Activated CD4-positive, alpha-beta T cell treated with anti-CD3 and anti-CD28 coated beads for 4 hours (primary cell): ENCODE measurements around the gene MED12L.

Experiments used
- DNase-seq, 2 donors: peaks; one replicate each; pipeline ENCODE4 v3.0.0-alpha.2; 2020

MED12L gene

DNA sequence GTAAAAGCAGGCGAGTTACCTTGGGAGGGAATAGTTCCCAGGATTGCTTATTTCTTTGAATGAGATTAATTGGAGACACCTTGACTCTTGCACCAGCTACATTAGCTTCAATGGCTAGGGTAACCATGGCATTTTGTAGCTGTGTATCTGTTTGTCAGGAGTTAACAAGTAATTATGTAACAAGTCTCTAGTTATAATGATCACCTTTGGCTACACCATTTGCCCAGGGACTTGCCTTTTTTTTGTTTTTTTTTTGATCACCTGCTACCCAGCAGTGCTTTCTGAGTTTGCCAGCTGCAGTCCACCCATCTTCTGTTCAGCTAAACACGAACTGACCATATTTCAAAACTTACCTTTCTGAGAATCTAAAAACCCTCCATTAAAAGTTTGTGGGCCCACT is 2.2 kb downstream of the MED12L start:
- no peak for DNase-seq

DNA sequence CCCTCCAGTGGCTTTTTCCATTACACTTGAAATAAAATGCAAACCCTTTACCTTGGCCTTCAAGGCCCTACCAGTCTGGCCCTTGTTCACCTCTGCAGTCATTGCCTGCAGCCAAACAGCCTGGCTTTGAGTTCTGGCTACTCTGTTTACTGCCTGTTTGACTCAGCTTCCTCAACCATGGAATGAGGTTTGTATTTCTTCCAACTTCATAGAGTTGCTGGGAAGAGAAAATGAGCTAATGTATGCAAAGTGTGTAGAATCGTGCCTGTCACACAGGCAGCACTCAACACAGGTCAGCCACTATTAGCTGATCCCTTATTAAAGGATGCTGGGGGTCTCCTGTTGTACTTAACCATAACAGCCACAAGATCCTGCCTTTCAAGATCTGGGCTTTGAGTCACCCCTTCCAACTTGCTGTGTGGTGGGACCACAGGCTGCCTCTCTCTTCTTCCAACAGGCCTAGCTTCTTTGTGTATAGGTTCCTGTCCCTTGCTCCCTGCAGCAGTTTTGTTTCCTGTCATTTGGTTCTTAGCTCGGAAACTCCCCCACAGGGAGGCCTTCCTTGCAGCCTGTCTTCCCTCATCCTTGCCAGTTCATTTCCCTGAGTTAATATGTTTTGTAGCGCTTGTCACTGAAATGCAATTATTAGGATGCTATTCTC is 6.4 kb downstream of the MED12L start:
- DNase-seq: no peak

DNA sequence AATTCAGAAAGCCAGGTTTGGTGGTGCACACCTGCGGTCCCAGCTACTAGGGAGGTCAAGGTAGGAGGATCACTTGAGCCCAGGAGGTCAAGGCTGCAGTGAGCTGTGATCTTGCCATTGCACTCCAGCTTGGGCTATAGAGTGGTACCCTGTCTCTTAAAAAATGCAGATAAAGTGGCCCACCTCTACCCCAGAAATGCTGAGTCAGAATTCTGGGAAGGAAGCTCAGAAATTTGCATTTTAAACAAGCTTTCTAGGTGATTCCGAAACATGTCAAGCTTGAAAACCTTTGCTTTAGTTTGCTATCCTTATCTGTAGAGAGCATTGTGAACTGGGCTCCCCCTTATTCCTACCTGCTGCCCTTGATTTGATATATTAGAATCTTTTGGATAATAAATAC is 7.7 kb downstream of the MED12L start:
- no peak for DNase-seq

DNA sequence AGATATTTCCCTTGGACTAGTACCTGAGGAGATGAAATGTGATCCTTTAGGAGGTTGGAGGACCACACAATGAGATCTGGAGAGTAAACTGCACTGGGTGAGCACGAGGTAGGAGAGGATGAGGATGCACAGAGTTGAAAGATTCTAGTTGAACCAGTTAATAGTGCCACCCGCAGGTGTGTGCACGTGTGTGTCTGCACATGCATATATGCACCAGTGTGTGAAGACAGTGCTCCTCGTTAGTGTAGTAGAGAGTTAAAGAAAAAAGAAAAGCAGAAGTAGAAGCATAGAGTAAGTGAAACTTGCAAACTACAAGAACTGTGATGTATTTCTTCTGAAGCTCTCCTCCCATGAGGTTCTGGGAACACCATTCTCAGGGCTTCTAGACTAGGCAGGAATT is 8.4 kb downstream of the MED12L start:
- DNase-seq: no peak

DNA sequence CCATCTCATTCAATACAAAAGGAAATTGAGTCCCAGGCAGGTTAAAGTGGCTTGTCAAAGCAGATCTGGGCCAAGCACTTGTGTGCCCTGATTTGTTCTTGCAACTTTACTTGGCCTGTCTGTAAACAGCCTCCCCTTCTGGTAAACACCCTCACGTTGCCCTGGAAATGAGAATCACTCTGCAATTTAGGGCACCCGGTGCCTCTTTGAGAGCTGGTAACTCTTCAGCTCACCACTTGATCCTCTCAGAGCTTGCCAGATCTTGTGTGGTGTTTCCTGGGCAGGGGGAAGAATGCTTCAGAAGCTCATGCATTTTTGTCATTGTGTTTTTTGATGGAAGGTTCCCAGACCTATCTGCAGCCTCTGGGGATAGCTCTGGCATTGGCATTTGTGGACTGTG is 11.3 kb downstream of the MED12L start:
- no peak for DNase-seq

DNA sequence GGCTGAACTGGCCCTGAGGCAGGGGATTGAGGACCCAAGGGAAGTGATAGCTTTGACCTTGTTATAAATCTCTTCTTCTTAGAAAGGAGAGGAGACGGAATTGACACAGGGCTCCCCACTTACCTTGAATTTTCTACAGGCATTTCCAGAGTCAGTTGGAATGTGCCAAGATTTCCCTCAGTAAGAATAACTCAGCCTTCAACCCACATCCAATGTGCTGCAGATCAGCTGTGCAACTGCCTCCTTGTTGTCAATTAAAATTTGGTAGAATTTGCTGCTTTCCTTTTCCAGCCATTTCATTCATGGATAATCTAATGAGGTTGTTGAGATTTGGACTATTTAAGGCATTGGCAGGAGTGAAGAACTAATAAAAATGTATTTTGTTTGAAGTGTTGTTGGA is 14.6 kb downstream of the MED12L start:
- DNase-seq: no peak

DNA sequence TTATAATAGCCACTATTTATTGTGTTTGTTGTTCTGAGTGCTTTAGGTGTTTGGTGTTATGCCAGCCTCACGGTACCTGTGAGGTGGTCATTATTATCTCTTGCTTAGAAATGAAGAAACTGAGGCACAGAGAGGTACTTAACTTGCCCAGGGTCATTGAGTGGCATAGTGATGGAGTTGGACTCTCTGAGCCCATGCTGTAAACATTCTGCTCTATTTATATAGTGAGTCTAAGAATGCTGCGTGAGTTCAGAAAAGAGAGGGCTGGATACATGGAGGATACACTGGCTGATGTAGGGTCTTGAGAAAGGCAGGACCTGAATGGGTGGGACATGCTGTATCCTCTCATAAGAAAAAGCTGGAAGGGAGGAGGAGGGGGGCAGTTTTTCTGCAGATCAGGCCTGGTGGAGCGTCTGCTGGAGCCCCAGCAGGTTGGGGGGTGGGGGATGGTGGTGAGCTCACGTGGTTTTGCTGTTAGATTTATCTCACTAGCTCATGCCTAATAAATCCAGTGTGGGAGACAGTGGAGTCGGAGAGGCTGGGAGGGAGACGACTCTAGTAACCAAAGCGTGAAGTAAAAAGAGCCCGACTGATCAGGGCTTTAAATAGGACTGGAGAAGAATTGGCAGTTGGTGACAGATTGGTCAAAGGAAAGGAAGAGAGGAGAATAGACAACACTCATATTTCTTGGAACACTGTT is 16.0 kb downstream of the MED12L start:
- DNase-seq: no peak

DNA sequence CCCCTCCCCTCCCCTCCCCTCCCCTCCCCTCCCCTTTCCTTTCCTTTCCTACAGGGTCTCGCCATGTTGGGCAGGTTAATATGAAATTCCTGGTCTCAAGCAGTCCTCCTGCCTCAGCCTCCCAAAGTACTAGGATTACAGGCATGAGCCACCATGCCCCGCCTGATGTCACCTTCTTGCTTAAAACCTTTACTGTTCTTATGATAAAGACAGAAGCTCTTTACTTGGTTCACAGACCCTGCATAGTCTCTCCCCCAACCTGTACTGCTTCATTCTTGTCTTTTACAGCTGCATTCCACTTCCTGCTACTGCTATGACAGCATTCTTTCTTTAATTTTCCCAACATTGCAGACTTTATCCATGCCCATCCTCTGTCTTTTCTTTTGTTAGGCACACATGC is 20.8 kb downstream of the MED12L start:
- no peak for DNase-seq

DNA sequence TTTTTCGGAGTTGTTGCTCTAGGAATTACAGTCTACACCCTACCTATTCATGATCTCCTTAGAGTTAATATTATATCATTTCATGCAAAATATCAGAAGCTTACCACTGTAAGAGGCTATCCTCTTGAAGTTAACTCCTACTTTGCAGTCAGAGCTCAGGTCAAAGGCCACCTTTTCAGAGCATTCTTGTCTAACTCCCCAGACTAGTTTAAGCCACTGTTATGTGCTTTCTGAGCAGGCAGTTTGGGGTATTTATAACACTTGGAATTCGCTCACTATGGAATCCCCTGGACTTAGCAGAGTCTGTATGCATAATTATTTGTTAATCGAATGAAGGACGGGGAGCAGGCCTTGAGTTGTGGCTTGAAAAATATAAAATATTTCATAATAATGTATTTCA is 21.7 kb downstream of the MED12L start:
- no peak for DNase-seq

DNA sequence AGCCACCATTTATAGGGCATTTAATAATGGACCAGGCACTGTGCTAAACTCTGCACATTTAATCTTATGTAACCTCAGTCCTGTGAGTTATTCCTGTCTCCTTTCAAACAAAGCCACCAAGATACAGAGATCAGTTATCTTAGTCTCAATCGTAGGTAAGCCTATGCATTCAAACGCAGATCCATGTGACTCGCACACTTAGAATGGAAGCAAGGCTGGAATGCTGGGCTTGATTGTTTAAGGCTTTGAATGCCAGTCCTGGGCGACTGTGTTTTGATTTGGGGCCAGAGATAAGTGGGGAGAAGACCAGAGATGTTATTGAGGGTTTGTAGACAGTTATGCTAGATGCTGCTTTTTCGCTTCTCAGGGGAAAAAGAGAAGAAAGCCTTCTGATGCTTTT is 22.2 kb downstream of the MED12L start:
- no peak for DNase-seq

DNA sequence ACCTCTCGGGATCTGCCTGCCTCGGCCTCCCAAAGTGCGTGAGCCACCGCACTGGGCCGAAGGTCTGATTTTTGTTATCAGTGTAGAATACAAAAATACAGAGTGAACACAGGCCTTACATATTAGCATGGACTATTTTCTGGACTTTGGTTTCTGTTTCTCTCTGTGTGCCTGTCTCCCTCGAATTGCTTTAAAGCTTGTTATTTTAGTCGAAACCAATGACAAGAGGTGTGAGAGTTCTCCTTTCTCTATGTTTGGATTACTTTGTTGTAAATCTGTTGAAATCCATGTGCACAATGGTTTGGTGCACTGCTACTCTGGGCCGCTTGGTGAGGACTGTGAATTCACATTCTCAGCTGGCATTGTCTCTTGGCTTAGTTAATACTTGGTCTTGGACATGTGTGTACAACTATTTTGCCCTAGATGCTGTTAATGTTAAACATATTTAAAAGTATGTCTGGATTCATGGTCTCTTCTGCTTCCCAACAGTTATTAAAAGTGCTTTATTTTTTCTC is 23.9 kb downstream of the MED12L start:
- DNase-seq: no peak

DNA sequence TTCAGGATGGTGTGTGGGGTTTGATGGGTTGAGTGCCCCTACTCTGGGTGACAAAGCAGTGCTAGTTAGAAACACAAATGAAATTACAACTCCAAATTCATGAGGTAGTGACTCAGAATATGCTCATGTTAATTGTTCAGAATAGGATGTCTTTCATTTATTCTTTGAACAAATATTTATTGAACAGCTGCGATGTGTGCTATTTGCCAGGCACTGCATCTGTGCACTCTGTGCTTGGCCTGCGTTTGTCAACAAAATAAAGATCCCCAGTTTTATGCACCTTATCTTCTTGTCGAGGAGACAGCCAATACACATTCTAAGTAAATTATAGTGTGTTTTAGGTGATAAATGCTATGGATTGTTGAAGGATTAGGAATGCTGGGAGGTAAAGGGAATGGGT is 27.3 kb downstream of the MED12L start:
- no peak for DNase-seq

DNA sequence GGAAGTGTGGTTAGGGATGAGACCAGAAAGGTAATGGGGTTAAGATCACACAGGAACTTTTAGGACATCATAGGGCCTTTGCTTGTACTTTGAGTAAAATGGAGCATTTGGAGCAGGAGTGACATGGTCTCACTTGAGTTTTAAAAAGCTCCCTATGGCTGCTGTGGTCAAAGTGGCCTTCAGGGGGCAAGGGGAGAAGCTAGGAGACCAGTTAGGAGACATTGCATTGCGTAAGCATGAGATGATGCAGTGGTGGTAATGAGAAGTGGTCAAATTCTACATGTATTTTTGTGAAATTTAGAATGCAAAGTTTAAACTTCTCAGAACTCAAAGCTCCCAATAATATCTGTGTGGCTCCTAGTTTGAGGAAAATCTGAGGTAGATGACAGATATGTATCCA is 27.9 kb downstream of the MED12L start:
- DNase-seq: no peak

DNA sequence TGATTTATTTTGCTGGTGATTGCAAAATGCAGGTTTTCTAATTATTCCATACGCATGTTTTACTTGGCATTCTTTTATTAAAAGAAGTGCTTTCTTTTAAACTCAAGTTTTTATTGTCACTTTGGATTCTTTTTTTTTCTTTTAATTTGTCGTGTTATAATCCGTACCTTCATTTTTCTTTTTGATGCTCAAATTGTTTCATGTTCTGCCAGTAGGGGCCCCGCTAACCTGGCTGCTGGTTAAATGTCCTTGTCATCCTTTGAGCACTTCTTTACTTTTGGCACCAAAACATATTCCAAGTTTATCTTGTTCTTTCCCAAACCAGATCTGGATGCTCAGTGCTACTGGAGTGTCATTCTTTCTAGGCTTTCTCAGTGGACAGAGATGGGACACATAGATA is 31.6 kb downstream of the MED12L start:
- no peak for DNase-seq

DNA sequence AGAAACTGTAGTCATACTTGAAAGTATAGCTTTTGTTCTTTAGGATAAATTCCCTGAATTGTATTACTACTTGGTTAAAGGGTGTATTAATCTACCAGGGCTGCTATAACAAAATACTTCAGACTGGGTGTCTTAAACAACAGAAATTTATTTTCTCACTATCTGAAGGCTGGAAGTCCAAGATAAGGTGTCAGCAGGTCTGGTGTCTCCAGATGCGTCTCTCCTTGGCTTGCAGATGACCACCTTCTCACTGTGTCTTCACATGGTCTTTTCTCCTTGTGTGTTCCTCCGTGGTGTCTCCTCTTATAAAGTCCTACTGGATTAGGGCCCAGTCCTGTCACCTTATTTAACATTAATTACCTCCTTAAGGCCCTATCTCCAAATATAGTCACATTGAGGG is 33.7 kb downstream of the MED12L start:
- DNase-seq: no peak

DNA sequence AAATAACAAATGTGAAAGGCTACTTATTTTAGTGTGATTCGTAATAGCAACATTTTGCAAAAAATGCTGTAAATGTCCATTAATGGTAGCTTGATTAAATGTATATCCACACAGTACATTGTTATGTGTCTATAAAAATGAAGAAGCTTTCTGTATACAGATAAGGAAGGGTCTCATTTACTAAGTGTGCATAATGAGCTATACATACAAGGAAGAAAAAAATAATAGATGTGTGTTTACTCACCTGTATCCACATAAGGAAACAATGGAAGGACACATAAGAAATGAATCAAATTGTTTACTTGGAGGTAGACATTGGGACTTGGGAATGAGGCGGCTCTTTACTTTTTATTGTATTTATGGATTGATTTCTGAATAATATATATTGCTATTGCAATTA is 34.9 kb downstream of the MED12L start:
- no peak for DNase-seq

DNA sequence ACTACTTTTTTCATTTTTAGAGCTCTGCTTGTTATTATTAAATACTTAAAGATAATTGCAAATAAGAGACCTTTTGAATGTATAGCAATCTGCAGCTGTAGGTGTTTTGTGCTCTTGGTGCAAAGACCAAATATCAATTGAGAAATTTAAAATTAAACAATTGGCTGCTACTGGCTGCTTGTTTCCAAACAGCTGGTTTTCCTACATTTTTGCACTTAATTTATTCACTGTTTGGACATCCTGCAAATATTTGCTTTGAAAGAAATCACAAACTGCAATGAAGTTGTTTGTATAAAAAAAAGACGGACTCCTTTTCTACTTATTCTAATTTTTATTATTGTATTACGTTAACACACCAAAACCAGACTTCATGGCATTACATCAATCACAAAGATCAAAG is 35.6 kb downstream of the MED12L start:
- no peak for DNase-seq

DNA sequence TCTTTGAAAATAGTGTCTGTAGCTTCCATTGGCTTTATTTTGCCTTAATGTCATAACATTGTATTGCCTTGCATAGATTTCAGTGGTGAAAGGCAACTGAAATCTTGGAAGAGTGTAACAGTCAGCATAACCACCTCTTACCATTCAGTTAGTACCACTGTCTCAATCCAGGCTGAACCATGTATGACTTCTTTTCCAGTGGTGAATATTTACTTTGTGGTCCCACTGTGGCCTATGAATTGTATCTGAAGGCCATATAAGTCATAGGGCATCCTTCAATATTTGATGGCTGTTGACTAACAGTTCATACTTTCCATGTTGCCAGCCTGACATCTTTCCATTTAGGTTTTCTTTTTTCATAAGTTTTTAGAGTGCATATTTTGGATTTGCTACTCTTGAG is 38.4 kb downstream of the MED12L start:
- no peak for DNase-seq

DNA sequence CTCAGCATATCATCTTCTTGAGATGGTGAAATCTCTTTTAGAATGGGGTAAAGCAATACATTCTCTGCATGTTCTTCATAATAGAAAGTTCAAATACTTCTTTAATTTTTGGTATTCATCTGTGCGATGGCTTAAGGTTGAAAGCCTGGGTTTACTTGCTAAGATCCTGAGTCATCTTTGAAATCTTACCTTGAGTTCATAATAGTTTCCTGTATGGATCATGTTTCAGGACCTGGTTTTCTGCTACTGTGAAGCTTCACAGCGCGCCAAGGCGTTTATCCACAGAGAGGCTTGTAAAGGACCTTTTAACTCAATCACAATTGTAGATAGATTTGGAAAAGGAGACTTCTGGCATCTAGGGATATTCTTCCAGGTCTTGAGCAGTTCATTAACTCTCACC is 39.0 kb downstream of the MED12L start:
- DNase-seq: no peak

DNA sequence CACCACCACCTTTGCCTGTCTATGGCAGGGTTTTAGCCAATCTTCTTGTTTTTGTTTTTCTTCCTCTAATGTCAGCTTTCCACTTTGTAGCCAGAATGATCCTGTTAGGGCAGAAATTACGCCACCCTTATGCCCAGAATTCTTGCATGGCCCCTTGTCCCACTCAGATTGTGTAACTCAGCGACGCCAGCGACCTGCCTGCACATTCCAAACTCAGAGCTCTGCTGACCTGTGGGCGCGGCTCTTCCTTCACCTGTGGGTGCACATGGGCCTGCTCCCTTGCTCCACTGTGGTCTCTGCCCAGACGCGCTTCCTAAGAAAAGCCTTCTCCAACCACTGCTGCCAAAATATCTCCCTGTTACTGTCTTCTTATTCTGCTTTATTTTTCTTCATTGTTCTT is 45.0 kb downstream of the MED12L start:
- DNase-seq: no peak

DNA sequence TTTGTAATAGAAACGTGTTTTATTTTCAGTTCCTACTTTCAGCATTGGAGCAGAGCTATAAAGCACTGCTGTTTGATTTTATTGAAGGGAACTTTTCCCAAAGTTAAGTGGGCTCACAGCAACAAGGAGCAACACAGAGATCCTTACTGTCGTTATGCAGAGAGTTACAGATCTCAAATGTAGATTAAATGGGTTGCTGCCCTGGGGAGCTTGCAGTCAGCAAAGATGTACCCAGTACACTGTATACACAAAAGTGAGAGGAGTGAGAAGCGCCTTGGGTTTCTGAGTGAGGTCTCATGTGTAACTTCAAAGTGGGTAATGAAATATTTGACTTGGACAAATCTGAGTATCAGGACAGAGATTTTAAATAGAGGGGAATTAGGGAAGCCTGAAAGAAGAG is 47.7 kb downstream of the MED12L start:
- DNase-seq: no peak

DNA sequence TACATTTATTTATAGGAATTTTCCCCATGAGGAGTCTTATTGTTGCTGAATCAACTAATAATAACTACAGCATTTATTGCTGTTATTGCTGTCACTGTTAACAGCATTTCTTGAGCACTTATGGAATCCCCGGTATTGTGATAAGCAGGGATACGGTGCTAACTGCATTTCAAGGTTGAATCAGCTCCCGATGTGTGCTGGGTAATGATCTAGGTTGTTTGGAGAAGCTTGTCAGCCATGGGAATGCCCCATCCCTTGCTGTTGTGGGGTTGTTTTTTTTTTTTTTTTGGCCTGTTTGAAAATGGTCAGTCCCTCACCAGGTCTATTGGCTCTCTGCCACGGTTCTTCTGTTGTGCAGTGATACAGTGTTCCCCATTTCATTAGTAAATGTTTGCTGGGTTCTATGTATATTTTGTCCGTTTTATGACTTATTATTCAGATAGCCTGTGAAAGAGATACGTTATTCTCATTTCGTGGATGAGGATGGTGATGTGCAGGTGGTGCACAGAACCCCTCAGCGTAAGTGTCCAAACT is 48.5 kb downstream of the MED12L start:
- DNase-seq: no peak

DNA sequence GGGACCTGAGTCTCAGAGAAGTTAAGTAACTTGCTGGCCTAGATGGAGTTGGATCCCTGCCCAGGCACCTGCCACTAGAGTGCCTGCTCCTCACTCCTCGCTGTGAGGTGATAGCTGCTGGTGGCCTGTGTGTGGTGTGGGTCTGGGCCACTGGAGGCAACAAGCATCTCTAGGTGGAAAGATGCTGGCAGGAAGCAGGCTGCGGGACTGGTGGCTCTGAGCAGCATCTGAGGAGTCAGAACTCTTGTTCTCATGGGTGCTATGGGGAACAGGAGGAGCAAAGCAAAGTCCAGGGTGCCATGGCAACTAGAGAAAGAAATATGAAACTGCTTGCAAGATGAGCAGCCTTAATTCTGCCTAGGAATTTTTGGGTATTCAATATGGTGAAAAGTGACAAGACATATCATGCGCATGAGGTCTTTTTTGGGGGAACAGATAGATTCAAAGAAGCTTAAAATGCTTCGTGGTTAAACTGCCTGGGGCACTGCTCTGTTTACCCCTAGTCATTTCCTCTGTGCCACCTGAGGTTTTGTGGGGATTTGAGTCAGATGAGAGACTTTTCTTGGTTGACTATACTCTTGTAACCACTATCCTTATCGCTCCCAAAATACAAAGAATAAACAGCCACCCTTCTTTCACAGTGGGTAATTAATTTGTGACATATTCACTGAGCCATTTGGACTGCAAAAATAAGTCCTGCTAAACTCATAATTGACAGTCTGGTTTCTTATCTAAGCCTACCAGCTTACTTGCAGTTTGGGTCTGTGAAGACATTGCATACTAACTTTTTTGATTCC is 50.3 kb downstream of the MED12L start:
- no peak for DNase-seq

DNA sequence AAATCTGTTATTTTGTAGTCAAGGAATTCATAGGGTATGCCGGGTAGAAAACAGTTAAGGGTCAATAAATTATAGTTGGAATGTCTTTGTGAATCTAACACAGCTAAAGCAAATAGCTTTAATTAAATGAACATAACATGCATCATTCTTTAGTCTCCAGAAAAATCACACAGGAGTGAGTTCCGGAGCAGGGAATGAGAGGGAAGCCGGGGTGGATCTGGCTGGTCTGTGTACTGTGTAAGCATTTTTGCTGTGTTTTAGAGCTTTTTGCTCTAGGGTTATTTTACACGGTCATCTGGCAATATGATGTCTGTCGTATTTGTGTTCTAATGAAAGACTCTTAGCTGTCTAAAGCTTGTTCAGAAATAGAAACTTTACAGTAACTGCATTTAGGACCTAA is 57.5 kb downstream of the MED12L start:
- DNase-seq: no peak
